Measurements from ENCODE around the gene CAND2.

Gene CAND2

GRCh38 chr3:12766541-12766940, 29.9 kb upstream of the CAND2 start:
- Histone ChIP-seq H3K4me3 (ENCODE audit: low read length, poor library complexity, severe bottlenecking) (no peak overlapping the region), H3K9me3 (ENCODE audit: insufficient read depth, low read depth, low read length) (no peaks in the 10 kb centered on the region), H3K79me2 (ENCODE audit: insufficient read depth, low read length) (no peaks in the 10 kb centered on the region), H3F3A (ENCODE audit: low read depth) (no peaks in the 10 kb centered on the region), H4K20me1 (ENCODE audit: insufficient read depth, low read length, poor library complexity, severe bottlenecking) (no peaks in the 10 kb centered on the region), H3K9me2 (replicated peaks; ENCODE audit: low read depth, low read length) (no peaks in the 10 kb centered on the region), H3K4me2 (ENCODE audit: low read depth, low read length, poor library complexity, severe bottlenecking) (no peak overlapping the region), H2AFZ (ENCODE audit: low read length) (no peak overlapping the region), H3K36me3 (ENCODE audit: insufficient read depth, low read length) (no peaks in the 10 kb centered on the region), H3K4me1 (ENCODE audit: insufficient read depth, low read length, poor library complexity, severe bottlenecking) (no peaks in the 10 kb centered on the region), H3K27me3 (ENCODE audit: insufficient read depth, low read length, poor library complexity, severe bottlenecking) (no peaks in the 10 kb centered on the region), H3K9ac (ENCODE audit: low read depth, low read length, poor library complexity, severe bottlenecking) (no peak overlapping the region)
- TF ChIP-seq EZH2phosphoT487 (IDR thresholded peaks at IDR 0.05; ENCODE audit: borderline replicate concordance) = no peak
- no peak for TF ChIP-seq CTCF (conservative IDR thresholded peaks at IDR 0.05; ENCODE audit: low read length)

- H4K20me1 ChIP-seq (ENCODE audit: insufficient read depth, low read length, poor library complexity, severe bottlenecking) = no peaks in the 10 kb centered on the region
- H2AFZ ChIP-seq (ENCODE audit: low read length) = no peak overlapping the region
- H3K9ac ChIP-seq (ENCODE audit: low read depth, low read length, poor library complexity, severe bottlenecking) = no peak overlapping the region
- no peaks in the 10 kb centered on the region for H3K9me2 ChIP-seq (replicated peaks; ENCODE audit: low read depth, low read length)
- no peaks in the 10 kb centered on the region for H3K79me2 ChIP-seq (ENCODE audit: insufficient read depth, low read length)
- no peaks in the 10 kb centered on the region for H3K4me1 ChIP-seq (ENCODE audit: insufficient read depth, low read length, poor library complexity, severe bottlenecking)
- TF ChIP-seq EZH2phosphoT487 (IDR thresholded peaks at IDR 0.05; ENCODE audit: borderline replicate concordance) (no peak), CTCF (conservative IDR thresholded peaks at IDR 0.05; ENCODE audit: low read length) (no peak)
- no peak overlapping the region for H3K4me3 ChIP-seq (ENCODE audit: low read length, poor library complexity, severe bottlenecking)
- H3K9me3 ChIP-seq (ENCODE audit: insufficient read depth, low read depth, low read length) = no peaks in the 10 kb centered on the region
- H3K4me2 ChIP-seq (ENCODE audit: low read depth, low read length, poor library complexity, severe bottlenecking) = no peak overlapping the region
- no peaks in the 10 kb centered on the region for H3K36me3 ChIP-seq (ENCODE audit: insufficient read depth, low read length)
- no peaks in the 10 kb centered on the region for H3F3A ChIP-seq (ENCODE audit: low read depth)
- no peaks in the 10 kb centered on the region for H3K27me3 ChIP-seq (ENCODE audit: insufficient read depth, low read length, poor library complexity, severe bottlenecking)
Measured at GRCh38 chr3:12768579-12769527, 27.6 kb upstream of the CAND2 start.

- no peaks in the 10 kb centered on the region for H3K79me2 ChIP-seq (ENCODE audit: insufficient read depth, low read length)
- no peaks in the 10 kb centered on the region for H3K27me3 ChIP-seq (ENCODE audit: insufficient read depth, low read length, poor library complexity, severe bottlenecking)
- H3K4me2 ChIP-seq (ENCODE audit: low read depth, low read length, poor library complexity, severe bottlenecking) = no peak overlapping the region
- no peaks in the 10 kb centered on the region for H3F3A ChIP-seq (ENCODE audit: low read depth)
- H3K9me2 ChIP-seq (replicated peaks; ENCODE audit: low read depth, low read length) = no peaks in the 10 kb centered on the region
- no peaks in the 10 kb centered on the region for H3K36me3 ChIP-seq (ENCODE audit: insufficient read depth, low read length)
- H3K4me1 ChIP-seq (ENCODE audit: insufficient read depth, low read length, poor library complexity, severe bottlenecking) = no peaks in the 10 kb centered on the region
- H3K9me3 ChIP-seq (ENCODE audit: insufficient read depth, low read depth, low read length) = no peaks in the 10 kb centered on the region
- TF ChIP-seq EZH2phosphoT487 (IDR thresholded peaks at IDR 0.05; ENCODE audit: borderline replicate concordance) = no peak
- no peak for TF ChIP-seq CTCF (conservative IDR thresholded peaks at IDR 0.05; ENCODE audit: low read length)
- no peak overlapping the region for H2AFZ ChIP-seq (ENCODE audit: low read length)
- no peak overlapping the region for H3K9ac ChIP-seq (ENCODE audit: low read depth, low read length, poor library complexity, severe bottlenecking)
- H4K20me1 ChIP-seq (ENCODE audit: insufficient read depth, low read length, poor library complexity, severe bottlenecking) = no peaks in the 10 kb centered on the region
- H3K4me3 ChIP-seq (ENCODE audit: low read length, poor library complexity, severe bottlenecking) = no peak overlapping the region
Measured at GRCh38 chr3:12769761-12770160, 26.7 kb upstream of the CAND2 start.

Measured in Loucy (cell line).